ENCODE data around the gene RXFP4.
"Not testable (repeated sequence)": the region's sequence is repeated elsewhere in the genome, so short reads cannot be mapped to it uniquely, and the experiment has no call there.

RXFP4 gene

GRCh38 chr1:155940993-155941844 lies at the start of gene RXFP4:
Gene RXFP4 (plus strand): TSS chr1:155941638. CDS start chr1:155941710, 72 bp downstream.
- DNase-seq (ENCODE audit: extremely low read depth, low read depth): no peak
- no peak for TF ChIP-seq CTCF (IDR thresholded peaks at IDR 0.05; ENCODE audit: low read depth, low read length)

- peak; percentile 64 for DNase-seq (ENCODE audit: extremely low read depth, low read depth)
- no peak for TF ChIP-seq CTCF (IDR thresholded peaks at IDR 0.05; ENCODE audit: low read depth, low read length)
These were observed 48.6 kb upstream of the RXFP4 start for GRCh38 chr1:155892796-155893195.

- no peak for DNase-seq (ENCODE audit: extremely low read depth, low read depth)
- no peak for TF ChIP-seq CTCF (IDR thresholded peaks at IDR 0.05; ENCODE audit: low read depth, low read length)
These were observed 47.9 kb upstream of the RXFP4 start for GRCh38 chr1:155893389-155894142.

GRCh38 chr1:155895617-155896016 lies 45.8 kb upstream of the RXFP4 start:
- DNase-seq (ENCODE audit: extremely low read depth, low read depth): not testable (repeated sequence)

GRCh38 chr1:155896476-155896875 lies 45.0 kb upstream of the RXFP4 start:
- not testable (repeated sequence) for DNase-seq (ENCODE audit: extremely low read depth, low read depth)

- no peak for DNase-seq (ENCODE audit: extremely low read depth, low read depth)
- no peak for TF ChIP-seq CTCF (IDR thresholded peaks at IDR 0.05; ENCODE audit: low read depth, low read length)
These were observed 43.7 kb upstream of the RXFP4 start for GRCh38 chr1:155897746-155898145.

GRCh38 chr1:155898888-155899287 lies 42.5 kb upstream of the RXFP4 start:
- TF ChIP-seq CTCF (IDR thresholded peaks at IDR 0.05; ENCODE audit: low read depth, low read length): no peak
- no peak for DNase-seq (ENCODE audit: extremely low read depth, low read depth)

- no peak for DNase-seq (ENCODE audit: extremely low read depth, low read depth)
- TF ChIP-seq CTCF (IDR thresholded peaks at IDR 0.05; ENCODE audit: low read depth, low read length): no peak
These were observed 41.8 kb upstream of the RXFP4 start for GRCh38 chr1:155899683-155900082.
